HepG2 (cell line): ENCODE data around the gene SULT4A1.

ENCODE experiments used
- HMG20A ChIP-seq: IDR thresholded peaks from 2 replicates; pipeline ENCODE4 v1.6.1; 2016; ENCODE audit warnings: borderline replicate concordance
- MXI1 ChIP-seq: IDR thresholded peaks from 3 replicates; pipeline ENCODE4 v1.6.1; 2012; ENCODE audit warnings: low read depth, low read length, inconsistent platforms, borderline replicate concordance
- NCOA2 ChIP-seq: sonication (generic); formaldehyde crosslinking; IDR thresholded peaks from 2 replicates; pipeline ENCODE4 v1.8.0; 2022; ENCODE audit warnings: inconsistent platforms
- POLR2A ChIP-seq, 2 experiments: IDR thresholded peaks; 2 replicates each; pipeline ENCODE4 v1.6.1; 2011; ENCODE audit warnings: low read depth in 2 of 2, low read length in 2 of 2, mild to moderate bottlenecking in 1 of 2, moderate library complexity in 1 of 2; ENCODE audit not compliant: insufficient read depth in 1 of 2
- RNF2 ChIP-seq: fragments of 450-650 bp; conservative IDR thresholded peaks from 2 replicates; pipeline ENCODE4 v1.6.1; 2016; ENCODE audit warnings: low read depth
- SRY ChIP-seq: sonication (generic); formaldehyde crosslinking; IDR thresholded peaks from 2 replicates; pipeline ENCODE4 v1.8.0; 2022; ENCODE audit warnings: mild to moderate bottlenecking, missing genetic modification reagents
- ZBTB1 ChIP-seq: sonication (generic); formaldehyde crosslinking; IDR thresholded peaks from 2 replicates; pipeline ENCODE4 v1.4.0; 2020; ENCODE audit warnings: missing genetic modification reagents, borderline replicate concordance
- ZBTB37 ChIP-seq: sonication (generic); formaldehyde crosslinking; IDR thresholded peaks from 2 replicates; pipeline ENCODE4 v1.4.0; 2020; ENCODE audit warnings: mild to moderate bottlenecking, missing genetic modification reagents
- ZFP36L2 ChIP-seq: sonication (generic); formaldehyde crosslinking; IDR thresholded peaks from 2 replicates; pipeline ENCODE4 v1.4.0; 2020; ENCODE audit warnings: missing genetic modification reagents
- ZNF616 ChIP-seq: sonication (generic); formaldehyde crosslinking; IDR thresholded peaks from 2 replicates; pipeline ENCODE4 v1.5.0; 2020; ENCODE audit warnings: low read depth, mild to moderate bottlenecking, missing genetic modification reagents

GRCh38 chr22:43889860-43890253 lies 27.5 kb upstream of the SULT4A1 start:
- TF ChIP-seq ZFP36L2 (no peak), ZBTB37 (CRISPR knock-in tag) (no peak), ZNF616 (CRISPR knock-in tag) (no peak), NCOA2 (CRISPR knock-in tag) (no peak), MXI1 (no peak), POLR2A (IDR thresholded peaks at IDR 0.05; ENCODE audit: insufficient read depth in 1 of 2, low read depth in 2 of 2, low read length in 2 of 2) (no peak), RNF2 (no peak), HMG20A (CRISPR knock-in tag) (no peak), SRY (CRISPR knock-in tag) (no peak), ZBTB1 (no peak)
